Hepatocyte (in vitro differentiated cells): Measurements from ENCODE around the gene LST1. TPM values are rescaled to one million over a fixed set of nuclear protein-coding genes. Genes with fewer than 3 reads are reported as not detected.

ENCODE experiments used
- DNase-seq: peaks from one replicate; pipeline ENCODE4 v3.0.0-alpha.2; 2016; ENCODE audit warnings: low spot score
- H2AFZ ChIP-seq: fragments of 200-600 bp; sonication (generic); 2 replicates; pipeline ENCODE4 v1.6.0; 2016; ENCODE audit warnings: antibody characterized with exemption, mild to moderate bottlenecking
- H3K27ac ChIP-seq: fragments of 200-600 bp; sonication (generic); 2 replicates; pipeline ENCODE4 v1.5.1; 2016; ENCODE audit warnings: mild to moderate bottlenecking
- H3K27me3 ChIP-seq: fragments of 200-600 bp; sonication (generic); 2 replicates; pipeline ENCODE4 v1.6.1; 2016
- H3K36me3 ChIP-seq: fragments of 200-600 bp; sonication (generic); replicated peaks from 2 replicates; pipeline ENCODE4 v1.5.1; 2016; ENCODE audit warnings: low read depth; ENCODE audit not compliant: insufficient read depth
- H3K4me1 ChIP-seq: fragments of 200-600 bp; sonication (generic); 2 replicates; pipeline ENCODE4 v1.5.1; 2016; ENCODE audit warnings: mild to moderate bottlenecking, moderate library complexity; ENCODE audit not compliant: insufficient read depth
- H3K4me2 ChIP-seq: fragments of 200-600 bp; sonication (generic); 2 replicates; pipeline ENCODE4 v1.6.0; 2016
- H3K4me3 ChIP-seq: fragments of 200-600 bp; sonication (generic); 2 replicates; pipeline ENCODE4 v1.5.1; 2016; ENCODE audit warnings: mild to moderate bottlenecking
- H3K79me2 ChIP-seq: fragments of 200-600 bp; sonication (generic); 2 replicates; pipeline ENCODE4 v1.6.0; 2017; ENCODE audit warnings: mild to moderate bottlenecking
- H3K9me2 ChIP-seq: fragments of 200-600 bp; sonication (generic); replicated peaks from 2 replicates; pipeline ENCODE4 v1.6.0; 2017; ENCODE audit warnings: mild to moderate bottlenecking; ENCODE audit not compliant: insufficient read depth
- H3K9me3 ChIP-seq: fragments of 200-600 bp; sonication (generic); 2 replicates; pipeline ENCODE4 v1.5.1; 2016; ENCODE audit warnings: low read depth, mild to moderate bottlenecking
- H4K20me1 ChIP-seq: fragments of 200-600 bp; sonication (generic); 2 replicates; pipeline ENCODE4 v1.6.0; 2016; ENCODE audit warnings: mild to moderate bottlenecking; ENCODE audit not compliant: insufficient read depth, poor library complexity, severe bottlenecking
- EZH2 ChIP-seq: fragments of 200-600 bp; sonication (generic); IDR thresholded peaks from 2 replicates; pipeline ENCODE4 v1.6.1; 2016; ENCODE audit warnings: antibody characterized with exemption, mild to moderate bottlenecking, borderline replicate concordance
- EZH2phosphoT487 ChIP-seq: fragments of 200-600 bp; sonication (generic); IDR thresholded peaks from one replicate; pipeline ENCODE4 v1.6.1; 2018; ENCODE audit warnings: antibody characterized with exemption, mild to moderate bottlenecking, low read depth, moderate library complexity; ENCODE audit not compliant: unreplicated experiment, severe bottlenecking
- WGBS: methylation state at CpG from one replicate; pipeline ENCODE4 v1.1.6; 2016; ENCODE audit warnings: low lambda C conversion rate; ENCODE audit errors: missing lambda C conversion rate; 5-methylcytosine and 5-hydroxymethylcytosine counted together
- polyA plus RNA-seq: library from polyadenylated mRNA; unstranded; fragments of >200 nt; fragmentation: Nextera tagmentation; extraction: Ambion mirVana; gene quantifications from 2 replicates; pipeline ENCODE4 v1.2.1, GENCODE V29; 2016
- total RNA-seq: library from RNA; depleted of rRNA; stranded (reverse); fragments of >200 nt; gene quantifications from 2 replicates; pipeline ENCODE4 v1.2.3, GENCODE V29; 2014
- TF ChIP-seq, protein P1 (sequence below): fragments of 200-600 bp; sonication (generic); IDR thresholded peaks from 2 replicates; pipeline ENCODE4 v1.5.1; 2016; ENCODE audit warnings: antibody characterized with exemption, mild to moderate bottlenecking; ENCODE audit not compliant: poor library complexity

Gene LST1
- total and polyA plus RNA-seq, 2 experiments from 2014 or later = 2.4 TPM; not detected in 1

DNA sequence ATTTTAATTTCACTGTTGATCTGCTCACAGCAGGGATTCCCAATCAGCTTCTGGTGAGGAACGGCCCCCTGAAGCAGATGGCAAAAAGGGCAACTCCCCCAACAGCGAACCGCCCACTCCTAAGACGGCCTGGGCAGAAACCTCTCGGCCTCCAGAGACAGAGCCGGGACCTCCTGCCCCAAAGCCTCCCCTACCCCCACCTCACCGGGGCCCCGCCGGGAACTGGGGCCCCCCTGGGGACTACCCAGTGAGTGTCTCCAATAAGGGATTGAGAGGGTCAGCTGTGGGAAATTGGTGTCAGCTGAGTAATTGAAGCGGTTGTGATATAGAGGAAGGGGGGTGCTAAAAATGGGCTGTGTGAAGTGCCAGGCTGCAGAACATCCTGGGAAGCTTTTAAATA lies 40.9 kb downstream of the LST1 start:
- Histone ChIP-seq H3K27me3 (no peaks in the 10 kb centered on the region), H3K4me1 (peaks cover 8% of the 10 kb centered on the region), H4K20me1 (peaks cover 25% of the 10 kb centered on the region), H3K79me2 (peaks cover 50% of the 10 kb centered on the region), H3K4me2 (no peak overlapping the region), H3K27ac (no peak overlapping the region), H3K36me3 (no peaks in the 10 kb centered on the region), H2AFZ (no peak overlapping the region), H3K9me3 (no peaks in the 10 kb centered on the region), H3K9me2 (no peaks in the 10 kb centered on the region), H3K4me3 (no peak overlapping the region)
- TF ChIP-seq, protein P1, sequence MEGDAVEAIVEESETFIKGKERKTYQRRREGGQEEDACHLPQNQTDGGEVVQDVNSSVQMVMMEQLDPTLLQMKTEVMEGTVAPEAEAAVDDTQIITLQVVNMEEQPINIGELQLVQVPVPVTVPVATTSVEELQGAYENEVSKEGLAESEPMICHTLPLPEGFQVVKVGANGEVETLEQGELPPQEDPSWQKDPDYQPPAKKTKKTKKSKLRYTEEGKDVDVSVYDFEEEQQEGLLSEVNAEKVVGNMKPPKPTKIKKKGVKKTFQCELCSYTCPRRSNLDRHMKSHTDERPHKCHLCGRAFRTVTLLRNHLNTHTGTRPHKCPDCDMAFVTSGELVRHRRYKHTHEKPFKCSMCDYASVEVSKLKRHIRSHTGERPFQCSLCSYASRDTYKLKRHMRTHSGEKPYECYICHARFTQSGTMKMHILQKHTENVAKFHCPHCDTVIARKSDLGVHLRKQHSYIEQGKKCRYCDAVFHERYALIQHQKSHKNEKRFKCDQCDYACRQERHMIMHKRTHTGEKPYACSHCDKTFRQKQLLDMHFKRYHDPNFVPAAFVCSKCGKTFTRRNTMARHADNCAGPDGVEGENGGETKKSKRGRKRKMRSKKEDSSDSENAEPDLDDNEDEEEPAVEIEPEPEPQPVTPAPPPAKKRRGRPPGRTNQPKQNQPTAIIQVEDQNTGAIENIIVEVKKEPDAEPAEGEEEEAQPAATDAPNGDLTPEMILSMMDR = no peak
- TF ChIP-seq EZH2phosphoT487 = no peak
- TF ChIP-seq EZH2 = no peak
- 98% methylated on average over 9 of the region's 10 CpGs for WGBS
- no peak for DNase-seq

DNA sequence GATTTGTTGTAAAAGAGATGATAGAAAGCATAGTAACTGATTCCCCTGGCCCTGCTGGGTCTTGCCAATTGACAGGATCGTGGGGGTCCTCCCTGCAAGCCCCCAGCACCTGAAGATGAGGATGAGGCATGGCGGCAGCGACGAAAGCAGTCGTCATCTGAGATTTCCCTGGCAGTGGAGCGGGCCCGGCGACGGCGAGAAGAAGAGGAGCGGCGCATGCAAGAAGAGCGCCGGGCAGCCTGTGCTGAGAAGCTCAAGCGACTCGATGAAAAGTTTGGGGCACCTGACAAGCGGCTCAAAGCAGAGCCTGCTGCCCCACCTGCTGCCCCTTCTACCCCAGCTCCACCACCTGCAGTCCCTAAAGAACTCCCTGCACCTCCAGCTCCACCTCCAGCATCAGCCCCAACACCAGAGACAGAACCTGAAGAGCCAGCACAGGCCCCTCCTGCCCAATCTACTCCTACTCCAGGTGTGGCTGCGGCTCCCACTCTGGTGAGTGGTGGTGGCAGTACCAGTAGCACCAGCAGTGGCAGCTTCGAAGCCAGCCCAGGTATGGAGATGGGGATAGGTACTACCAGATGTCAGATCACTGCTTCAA lies 41.7 kb downstream of the LST1 start:
- H3K4me1 ChIP-seq = peaks cover under 1% of the 10 kb centered on the region
- 99% methylated on average over 18 of the region's 19 CpGs for WGBS
- no peaks in the 10 kb centered on the region for H3K9me3 ChIP-seq
- TF ChIP-seq EZH2phosphoT487 (no peak), EZH2 (no peak)
- TF ChIP-seq, protein P1 = no peak
- H3K27ac ChIP-seq = no peak overlapping the region
- no peaks in the 10 kb centered on the region for H3K27me3 ChIP-seq
- H3K4me2 ChIP-seq = no peak overlapping the region
- H3K79me2 ChIP-seq = peaks cover 42% of the 10 kb centered on the region
- H3K36me3 ChIP-seq = no peaks in the 10 kb centered on the region
- H3K4me3 ChIP-seq = no peak overlapping the region
- no peaks in the 10 kb centered on the region for H3K9me2 ChIP-seq
- DNase-seq = no peak
- peaks cover 18% of the 10 kb centered on the region for H4K20me1 ChIP-seq
- no peak overlapping the region for H2AFZ ChIP-seq

DNA sequence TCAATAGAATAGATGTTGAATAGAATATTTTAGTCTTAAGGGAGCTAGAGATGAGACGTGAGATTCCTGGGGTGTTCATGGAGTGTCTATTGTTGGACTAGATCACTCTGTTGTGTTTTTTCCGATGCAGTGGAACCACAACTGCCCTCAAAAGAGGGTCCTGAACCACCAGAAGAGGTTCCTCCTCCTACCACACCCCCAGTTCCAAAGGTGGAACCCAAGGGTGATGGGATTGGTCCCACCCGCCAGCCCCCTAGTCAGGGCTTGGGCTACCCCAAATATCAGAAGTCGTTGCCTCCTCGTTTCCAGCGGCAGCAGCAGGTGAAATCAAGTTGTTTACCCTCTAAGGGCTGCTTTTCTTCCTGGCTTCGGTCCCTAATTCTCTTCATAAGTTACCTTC lies 42.9 kb downstream of the LST1 start:
- no peak overlapping the region for H3K4me2 ChIP-seq
- TF ChIP-seq EZH2phosphoT487 (no peak), EZH2 (no peak)
- TF ChIP-seq, protein P1 = no peak
- H3K79me2 ChIP-seq = peaks cover 32% of the 10 kb centered on the region
- H3K4me1 ChIP-seq = no peaks in the 10 kb centered on the region
- H2AFZ ChIP-seq = no peak overlapping the region
- peaks cover 13% of the 10 kb centered on the region for H4K20me1 ChIP-seq
- DNase-seq = no peak
- no peaks in the 10 kb centered on the region for H3K9me2 ChIP-seq
- H3K36me3 ChIP-seq = no peaks in the 10 kb centered on the region
- H3K27ac ChIP-seq = no peak overlapping the region
- no peak overlapping the region for H3K4me3 ChIP-seq
- 97% methylated on average over 7 of the region's 7 CpGs for WGBS
- no peaks in the 10 kb centered on the region for H3K9me3 ChIP-seq
- no peaks in the 10 kb centered on the region for H3K27me3 ChIP-seq
